Stimulated activated CD4-positive, alpha-beta T cell treated with anti-CD3 and anti-CD28 coated beads, Interleukin-2, amount 100 ng/mL, for 24 hours (primary cell): Measurements from ENCODE around the gene ELMO1.
A peak's percentile ranks its signal among the peaks of the same experiment; 100 is the strongest.

Experiments used
- DNase-seq, 2 donors: peaks; one replicate each; pipeline ENCODE4 v3.0.0-alpha.2; 2020

ELMO1 gene

DNA sequence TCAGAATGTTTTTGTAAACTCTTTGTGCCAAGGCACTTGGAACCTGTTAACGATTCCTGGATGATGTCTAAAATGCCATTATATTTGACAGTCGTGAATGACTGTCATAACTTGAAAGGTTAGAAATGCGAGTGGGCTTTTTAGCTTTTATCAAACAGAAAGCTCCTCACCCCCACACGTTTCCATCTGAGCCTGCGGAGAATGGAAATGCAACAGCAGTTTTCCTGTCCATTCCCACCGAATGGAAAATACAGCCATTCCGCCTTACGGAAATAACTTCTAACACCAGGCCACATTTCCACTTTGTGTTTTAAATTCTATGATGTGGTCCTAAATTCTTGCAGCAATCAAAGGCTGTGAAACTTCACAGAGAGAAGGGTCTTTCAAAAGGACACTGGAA is 83.8 kb downstream of the ELMO1 start:
- no peak for DNase-seq

DNA sequence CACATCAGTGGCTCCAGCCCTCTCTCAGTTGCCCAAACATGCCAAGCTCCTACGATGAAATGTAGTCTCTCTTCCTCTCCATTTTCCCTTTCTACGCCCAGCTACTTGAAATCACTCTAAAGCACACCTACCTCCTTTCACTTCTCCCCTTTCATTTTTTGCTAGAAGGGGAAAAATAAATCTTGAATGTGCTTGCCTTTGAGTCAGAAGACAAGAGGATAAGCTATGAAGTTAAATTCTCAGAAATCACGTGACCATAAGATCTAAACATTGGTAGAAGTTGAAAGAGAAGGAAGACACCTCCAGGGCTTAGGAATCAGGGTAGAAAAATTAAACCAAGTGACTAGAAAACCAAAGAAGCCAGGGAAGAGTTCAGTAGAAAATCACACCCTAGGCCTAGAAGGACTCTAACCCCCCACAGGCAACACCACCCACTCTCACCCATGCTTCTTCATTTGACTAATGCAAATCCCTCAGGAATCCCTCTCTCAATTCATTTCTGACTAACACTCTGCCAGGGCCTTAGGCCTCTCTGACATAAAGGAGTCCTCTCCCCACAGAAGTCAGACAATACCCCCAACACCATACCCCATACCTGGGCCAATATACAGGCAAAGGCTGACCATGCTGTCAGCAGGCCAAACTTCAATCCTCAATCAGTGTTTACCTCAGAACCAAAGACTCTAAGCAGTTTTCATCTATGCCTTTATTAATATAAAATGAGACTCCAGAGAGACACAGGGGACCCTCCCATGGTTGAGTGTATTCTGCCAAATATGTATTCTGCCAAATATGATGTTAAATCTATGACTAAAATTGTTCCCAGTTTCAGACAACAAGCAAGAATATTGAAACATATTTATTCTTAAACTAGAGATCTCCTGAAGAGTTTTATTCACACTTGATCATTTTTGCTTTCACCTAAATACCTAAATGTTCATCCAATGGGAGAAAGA is 84.8 kb downstream of the ELMO1 start:
- DNase-seq, result no peak

DNA sequence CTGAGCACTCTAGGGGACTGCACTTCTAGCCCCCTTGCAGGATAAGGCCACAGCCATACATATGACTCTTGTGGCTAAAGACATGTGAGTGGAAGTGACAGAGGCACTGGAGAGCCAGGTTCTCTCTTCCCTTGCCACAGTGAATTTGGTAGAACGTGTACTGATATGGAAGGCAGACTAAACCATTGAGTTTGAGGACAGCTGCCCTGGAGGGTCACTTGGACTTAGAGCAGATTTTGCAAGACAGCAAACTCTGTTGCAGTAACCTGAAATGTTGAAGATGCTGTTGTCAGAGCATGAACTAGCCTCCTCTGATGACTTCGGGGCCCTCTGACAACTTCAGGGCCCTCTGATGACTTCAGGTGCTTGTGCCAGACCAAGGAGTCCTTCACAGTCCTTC is 85.9 kb downstream of the ELMO1 start:
- DNase-seq, result no peak

DNA sequence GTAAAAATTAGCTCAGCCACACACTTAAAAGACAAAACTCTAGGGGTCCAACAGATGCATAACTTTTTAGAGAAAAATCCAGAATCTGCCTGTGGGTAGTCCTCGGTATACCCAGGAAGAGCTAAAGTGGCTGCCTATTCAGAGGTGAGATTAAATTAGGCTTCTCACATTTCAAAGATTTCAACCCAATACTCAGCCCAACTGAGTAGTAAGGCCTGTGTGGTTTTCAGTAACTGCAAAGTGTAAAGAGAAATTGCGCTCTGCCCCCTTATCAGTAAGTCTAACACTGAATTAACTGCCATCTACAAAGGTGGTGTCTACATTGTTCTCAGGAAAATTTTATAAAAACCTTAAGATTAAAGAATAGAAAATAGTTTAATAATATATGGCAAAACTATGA is 88.2 kb downstream of the ELMO1 start:
- DNase-seq, result no peak

DNA sequence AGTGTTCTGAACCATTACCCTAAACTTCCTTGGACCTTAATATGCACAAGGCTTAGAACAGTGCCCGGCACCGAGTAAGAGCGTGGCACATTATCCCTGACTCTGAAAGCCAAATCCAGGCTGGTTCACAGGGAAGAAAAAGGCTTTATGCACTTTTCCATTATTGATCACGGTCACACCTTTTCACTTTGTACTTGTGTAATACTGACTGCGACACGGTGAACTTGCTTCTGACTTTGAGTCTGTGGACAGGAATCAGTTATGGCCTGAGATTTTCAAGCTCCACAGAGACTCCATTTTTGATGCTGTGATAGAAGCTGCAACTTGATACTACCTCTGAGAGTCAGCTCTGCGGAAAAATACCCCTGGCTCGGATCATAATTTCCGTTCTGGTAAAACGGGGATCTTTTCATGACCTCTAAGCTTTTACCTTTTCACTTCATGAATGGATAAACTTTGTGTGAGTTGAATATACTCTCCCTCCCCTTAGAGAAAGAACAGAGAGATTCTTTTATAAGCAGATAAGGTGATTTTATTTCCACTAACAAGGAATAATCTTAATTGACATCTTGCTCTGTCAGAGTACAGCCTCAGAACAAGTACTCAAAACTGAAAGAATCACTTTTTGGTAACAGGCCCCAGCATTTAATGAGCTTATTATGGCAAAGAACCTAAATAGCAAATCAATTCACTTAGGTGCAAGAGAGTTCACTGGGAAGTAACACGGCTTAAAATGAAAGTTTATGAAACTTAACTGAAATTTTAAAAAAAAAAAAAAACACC is 88.8 kb downstream of the ELMO1 start:
- no peak for DNase-seq

DNA sequence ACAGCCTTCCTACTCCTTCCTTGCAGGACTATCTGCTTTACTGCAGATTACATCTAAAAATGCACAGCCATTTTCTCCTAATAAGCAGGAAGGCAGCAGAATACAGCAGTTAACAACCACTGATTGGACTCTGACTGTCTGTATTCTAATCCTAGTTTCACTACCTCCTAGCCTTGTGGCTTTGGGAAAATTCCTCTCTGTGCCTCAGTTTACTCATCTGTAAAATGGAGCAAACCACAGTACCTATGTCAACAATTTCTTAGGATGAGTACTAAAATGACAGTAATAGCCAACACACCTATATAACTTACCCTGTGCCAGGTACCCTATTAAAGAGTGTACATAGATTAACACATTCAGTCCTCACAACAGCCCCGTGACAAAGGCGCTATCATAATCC is 89.5 kb downstream of the ELMO1 start:
- DNase-seq, result no peak

DNA sequence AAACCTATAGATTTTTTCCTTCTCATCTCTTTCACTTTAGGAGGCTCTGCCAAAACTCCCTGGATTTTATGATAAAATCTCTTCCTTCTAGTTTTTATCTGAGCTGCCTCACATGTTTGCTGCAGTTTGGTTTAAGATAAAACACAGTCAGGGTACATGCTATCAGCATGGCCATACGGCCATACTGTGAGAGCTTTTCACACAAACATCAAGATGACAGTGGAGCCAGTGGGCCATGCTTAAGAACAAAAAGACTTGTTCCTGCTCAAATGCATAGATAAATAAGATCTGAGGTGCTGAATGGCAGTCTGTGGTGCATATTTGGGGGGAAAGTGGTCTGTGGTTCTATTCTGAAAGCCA is 91.0 kb downstream of the ELMO1 start:
- no peak for DNase-seq

DNA sequence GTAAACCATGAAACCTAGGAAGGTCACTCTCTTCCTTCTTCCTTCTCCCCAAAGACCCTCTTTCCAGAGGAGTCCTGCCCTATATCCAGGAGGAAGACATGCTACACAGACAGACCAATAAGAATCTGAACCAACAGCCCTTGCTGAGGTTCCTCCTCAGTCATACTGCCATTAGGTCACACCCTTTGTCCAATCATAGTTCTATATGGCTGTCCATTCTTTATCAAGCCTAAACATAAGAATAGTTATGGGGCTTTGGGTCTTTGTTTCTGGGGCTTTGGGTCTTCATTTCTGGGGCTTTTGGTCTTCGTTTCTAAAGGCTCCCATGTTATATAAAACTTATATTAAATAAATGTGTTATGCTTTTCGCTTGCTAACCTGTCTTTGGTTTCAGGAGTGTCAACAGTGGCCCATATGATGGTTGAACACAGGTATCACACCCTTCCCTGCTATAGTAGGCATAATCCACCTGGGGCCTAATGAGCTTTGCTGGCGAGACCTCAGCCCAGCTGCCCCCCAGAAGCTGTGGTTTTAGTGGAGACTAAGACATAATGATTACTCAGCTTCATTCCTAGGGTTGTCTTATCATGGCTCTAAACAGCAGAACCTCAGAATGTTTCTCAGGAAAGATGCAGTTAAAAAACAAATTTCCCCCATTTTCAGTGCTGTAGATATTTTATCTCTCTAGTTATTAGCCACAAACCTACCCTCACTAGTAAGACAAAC is 91.6 kb downstream of the ELMO1 start:
- DNase-seq, result no peak

DNA sequence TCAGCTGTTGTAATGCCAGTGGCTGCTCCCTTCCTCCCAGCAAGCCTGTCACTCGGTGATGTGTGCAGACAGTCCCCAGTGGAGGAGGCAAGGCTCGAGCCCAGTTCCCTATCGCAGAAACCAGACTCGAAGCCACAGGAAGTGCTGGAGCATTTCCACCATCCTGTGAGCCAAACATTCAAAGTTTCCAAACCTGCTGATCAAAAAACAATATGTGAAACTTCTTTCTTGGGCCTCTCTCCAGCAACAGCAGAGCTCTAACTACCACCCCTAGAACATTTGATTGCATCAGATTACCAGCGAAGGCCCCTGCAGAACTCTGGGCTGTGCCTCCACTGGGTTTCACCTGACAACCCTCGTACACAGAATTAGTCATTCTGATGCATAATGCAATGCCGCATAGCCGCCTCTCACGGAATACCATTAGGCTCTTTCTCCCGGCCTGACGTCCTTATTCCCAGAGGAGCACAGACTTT is 94.0 kb downstream of the ELMO1 start:
- peak; percentile 67 to 73 for DNase-seq

DNA sequence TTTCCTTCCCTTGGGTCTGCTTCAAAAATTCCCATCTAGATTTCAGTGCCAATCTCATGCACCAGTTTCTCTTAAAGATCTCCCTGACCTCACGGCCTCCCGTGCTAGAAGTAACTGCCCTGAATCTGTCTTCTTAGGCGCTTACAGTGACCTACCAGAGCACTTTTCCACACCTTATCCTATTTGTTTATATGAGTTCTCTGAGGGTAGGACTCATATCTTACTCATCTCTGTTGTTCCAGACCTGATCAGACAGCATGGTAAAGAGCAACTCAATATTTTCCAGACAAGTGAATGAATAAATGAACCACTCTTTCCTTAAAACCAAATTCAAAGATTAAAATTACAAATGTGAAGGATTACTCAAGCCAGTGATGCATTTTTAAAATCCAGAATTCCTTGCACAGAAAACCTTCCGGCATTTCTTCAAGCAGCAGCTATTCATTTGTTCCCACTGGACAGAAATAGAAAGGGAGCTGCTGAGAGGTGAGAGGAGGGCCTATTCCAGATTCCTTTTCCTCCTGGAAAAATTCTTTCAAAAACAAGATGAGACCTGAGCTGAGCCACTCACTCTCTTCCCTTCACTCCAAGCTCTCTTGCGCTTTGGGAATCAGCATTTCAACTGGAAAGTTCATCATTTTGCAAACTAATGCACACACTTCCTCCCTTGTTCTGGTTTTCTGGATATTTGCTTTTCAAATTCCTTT is 94.6 kb downstream of the ELMO1 start:
- DNase-seq, result no peak

DNA sequence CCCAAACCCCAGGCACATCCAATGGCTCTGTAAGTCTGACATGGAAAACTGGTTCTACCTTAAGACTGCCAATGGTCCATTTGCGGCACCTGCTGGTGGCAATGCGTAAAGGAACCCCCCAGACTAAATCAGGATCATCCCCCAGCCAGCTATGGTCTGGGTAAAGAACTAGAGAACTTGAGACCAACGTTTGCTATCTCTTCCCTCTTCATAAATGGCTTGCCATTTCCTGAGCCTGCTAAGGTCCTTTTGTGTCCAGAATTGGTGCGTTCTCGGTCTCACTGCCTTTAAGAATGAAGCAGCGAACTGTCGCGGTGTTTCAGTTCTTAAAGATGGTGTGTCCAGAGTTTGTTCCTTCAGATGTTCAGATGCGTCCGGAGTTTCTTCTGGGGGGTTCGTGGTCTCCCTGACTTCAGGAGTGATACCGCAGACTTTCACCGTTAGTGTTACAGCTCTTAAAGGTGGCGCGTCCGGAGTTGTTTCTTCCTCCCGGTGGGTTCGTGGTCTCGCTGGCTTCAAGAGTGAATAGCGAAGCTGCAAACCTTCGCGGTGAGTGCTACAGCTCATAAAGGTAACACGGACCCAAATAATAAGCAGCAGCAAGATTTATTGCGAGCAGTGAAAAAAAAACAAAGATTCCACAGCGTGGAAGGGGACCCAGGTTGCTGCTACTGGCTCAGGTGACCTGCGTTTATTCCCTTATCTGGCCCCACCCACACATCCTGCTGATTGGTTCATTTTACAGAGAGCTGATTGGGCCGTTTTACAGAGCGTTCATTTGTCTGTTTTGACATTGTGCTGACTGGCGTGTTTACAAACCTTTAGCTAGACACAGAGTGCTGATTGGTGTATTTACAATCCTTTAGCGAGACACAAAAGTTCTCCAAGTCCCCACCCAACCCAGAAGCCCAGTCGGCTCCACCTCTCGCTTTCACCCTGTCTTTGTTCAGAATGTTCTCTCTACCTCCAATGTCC is 95.4 kb downstream of the ELMO1 start:
- peak; percentile 63 to 74 for DNase-seq

DNA sequence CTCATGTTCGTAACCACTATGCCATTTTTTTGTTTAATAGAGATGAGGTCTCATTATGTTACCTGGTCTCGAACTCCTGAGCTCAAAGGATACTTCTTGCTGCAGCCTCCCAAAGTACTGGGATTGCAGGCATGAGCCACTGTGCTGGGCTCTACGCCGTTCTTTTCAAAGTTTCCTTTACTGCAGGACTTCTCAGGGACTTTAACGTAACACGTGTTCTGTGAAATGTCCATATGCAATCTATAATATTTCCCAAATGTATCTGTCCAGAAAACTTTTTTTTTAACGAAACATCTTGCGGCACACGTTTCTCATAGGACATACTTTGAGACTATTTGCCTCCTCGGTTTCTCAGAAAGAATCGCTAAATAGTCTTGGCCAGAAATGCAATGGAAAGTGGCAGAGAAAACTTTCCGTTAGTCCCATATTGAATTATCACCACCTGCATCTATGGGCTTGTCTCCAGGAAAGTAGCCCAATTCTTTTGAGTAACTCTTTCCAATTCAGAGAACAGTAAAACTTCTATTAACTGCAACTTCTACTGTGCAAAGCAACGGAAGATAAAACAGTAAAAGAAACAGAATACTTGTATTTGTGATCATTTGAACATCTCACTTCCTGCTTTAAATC is 96.3 kb downstream of the ELMO1 start:
- no peak for DNase-seq

DNA sequence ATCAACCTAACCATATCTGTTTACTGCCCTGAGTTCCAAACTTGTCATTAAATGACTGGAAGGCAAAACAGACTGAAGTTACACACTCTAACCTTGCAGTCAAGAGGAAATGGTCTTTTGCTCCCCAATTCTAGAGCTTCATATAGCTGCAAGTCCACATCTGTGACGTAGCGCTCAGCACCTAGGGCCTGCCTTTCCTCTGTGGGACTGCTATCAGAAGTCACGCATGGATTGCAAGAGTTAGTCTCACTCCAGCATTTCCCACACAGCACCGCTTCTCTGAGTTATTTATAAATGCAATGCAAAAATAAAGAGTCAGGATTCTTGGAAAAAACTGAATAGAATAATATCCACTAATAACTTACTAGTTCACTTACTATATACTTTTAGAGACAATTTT is 96.9 kb downstream of the ELMO1 start:
- no peak for DNase-seq

DNA sequence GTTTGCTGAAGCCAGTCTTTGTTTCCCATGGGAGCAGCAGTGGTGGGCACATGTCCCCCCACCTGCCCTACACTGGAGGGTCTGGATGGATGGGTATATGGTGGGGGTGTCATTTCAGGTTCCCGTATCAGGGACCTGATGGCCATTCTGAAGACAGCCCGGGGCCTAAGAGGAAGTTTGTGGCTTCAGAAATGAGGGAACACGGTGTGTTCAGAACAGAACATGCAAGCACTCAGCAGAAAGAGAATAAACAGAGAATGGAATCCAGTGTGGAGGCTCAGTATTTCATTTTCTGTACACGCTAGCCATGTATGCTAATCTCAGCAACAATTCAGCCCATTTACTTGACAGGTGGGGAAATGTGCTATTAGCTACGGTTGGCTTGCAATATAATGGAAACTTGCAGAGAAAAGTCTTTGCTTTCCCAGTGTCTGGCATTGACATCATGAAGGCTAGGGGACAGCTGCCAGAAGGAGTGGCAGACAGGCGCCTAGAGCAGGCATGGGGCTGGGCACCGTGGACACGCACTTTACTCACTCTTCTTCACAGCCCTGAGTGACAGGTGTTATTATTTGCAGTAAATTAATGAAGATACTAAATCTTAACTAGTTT is 98.6 kb downstream of the ELMO1 start:
- no peak for DNase-seq

DNA sequence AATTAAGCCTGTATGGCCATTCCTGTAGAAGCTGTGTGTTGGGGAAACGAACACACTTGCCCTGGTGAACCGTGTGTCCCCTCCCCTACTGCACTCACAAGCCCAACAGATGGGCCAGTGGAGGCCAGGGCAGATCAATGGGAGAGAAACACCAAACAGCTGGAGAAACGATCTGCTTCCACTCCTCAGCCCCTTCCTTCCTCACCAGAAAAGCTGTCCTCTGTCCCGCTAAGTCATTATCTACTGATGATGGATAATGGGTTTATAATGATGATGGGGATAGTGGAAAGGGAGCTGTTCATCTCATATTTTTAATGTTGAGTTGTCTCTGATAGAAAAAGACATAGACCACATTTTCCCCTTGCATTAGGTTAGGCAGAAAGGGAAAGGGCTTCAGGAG is 99.7 kb downstream of the ELMO1 start:
- no peak for DNase-seq

DNA sequence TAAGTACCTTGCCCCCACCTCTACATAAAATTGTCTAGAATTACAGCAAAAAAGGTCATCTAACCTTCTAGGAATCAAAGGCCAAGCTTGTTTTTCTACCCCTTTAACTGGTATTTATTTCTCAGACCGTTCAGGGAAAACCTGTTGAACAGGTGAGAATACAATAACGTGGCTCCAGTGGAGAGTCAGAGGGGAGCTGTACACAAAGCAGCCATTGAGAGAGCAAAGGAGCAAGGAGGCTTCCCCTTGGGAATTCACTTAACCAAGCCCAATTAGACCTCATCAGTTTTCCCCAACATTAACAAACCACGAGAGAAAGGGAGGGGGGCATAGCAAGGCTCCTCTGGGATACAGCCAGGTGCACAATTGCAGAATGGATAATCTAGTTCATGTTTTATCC is 101.9 kb downstream of the ELMO1 start:
- DNase-seq, result no peak

DNA sequence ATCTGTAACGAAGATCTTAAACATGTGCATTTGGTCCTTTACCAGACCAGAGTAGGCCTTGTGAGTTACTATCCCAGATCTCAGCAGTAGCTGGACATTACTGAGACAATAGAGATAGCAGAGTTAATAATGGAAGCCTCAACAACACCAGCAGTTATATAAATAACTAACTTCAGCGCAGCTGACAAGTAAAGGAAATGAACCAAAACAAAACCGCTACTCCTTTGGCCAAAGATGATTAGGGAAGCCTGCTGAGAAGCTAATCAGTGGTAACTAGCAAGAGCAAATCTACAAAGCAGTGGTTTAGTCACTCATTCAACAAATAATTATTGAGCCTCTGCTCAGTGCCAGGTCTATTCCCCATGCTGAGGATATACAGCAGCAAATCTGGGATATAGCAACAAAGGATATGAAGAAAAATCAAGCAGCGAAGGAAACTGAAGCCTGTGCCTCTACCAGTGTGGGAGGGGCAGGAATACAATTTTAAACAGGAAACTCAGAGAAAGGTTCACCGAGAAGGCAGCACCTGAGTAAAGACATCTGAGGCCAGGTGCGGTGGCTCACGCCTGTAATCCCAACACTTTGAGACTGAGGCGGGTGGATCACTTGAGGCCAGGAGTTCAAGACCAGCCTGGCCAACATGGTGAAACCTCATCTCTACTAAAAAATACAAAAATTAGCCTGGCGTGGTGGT is 103.6 kb downstream of the ELMO1 start:
- no peak for DNase-seq

DNA sequence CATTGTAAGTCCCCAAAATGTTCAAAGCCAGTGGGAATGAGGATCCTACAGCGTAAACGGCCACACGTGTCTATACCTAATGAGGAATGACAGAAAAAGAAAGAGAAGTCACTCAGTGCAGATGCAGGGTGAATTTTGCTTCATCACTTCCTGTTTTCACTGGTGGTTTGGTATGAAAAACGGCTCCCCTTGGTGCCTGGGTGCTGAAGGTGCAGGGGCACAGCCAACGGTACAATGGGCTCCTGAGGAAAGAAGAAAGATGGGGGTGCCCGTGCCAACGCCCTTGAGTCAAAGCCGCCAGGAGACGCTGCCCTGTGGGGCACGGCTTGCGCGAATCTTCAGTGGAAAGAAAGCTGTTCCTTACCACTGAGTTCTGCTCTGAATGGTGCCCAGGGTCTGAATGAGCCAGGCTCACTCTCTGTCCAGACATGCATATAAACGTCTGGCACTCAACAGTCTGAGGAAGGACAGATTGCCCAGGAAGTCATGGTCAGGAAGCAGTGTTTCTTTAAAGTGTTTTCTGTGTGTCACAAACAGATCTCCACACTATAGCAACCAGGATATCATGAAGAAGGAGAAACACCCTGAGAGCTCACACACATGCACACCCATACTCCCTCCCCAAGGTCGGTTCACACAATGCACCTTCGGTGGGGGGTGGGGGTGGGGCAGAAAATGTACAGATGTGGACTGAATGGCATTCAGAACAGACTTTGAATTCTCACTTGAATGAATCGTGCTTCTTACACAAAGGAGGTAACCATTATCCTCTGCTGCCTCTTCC is 105.8 kb downstream of the ELMO1 start:
- DNase-seq, result peak; percentile 65 to 75

DNA sequence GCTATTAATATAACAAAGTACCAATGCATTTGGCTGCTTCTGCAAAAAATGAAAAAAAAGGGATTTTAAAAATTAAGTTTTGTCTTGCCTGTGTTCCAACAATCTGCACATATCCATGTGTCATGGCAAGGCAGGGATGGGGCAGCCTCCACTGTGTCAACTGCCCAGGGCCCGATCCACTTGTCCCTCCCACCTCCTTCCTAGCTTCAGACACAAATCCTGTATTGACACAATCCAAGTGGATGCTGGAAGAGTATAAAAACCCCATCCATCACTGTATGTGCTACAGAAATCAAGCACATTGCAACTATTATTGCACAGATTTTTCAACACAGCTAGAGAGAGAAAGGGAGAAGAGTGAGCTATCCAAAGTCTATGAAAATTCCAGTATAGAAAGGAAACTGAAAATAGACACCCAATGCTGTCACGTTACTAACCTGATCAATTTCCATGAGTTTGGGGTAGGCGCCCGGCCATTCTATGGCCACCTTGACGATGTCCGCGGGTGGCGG is 106.4 kb downstream of the ELMO1 start:
- no peak for DNase-seq
